Testis (tissue), 3 donors: ENCODE measurements around the gene FHL2. TPM values are rescaled to one million over a fixed set of nuclear protein-coding genes. Genes with fewer than 3 reads are reported as not detected.

Experiments used
- DNase-seq: peaks from one replicate; pipeline ENCODE4 v3.0.0-alpha.2; 2019
- H3K27ac ChIP-seq, 2 donors: fragments of 200-600 bp; sonication (generic); one replicate each; pipeline ENCODE4 v1.5.1; 2019
- H3K27me3 ChIP-seq: fragments of 200-600 bp; sonication (generic); one replicate; pipeline ENCODE4 v1.5.1; 2019
- H3K36me3 ChIP-seq: fragments of 200-600 bp; sonication (generic); one replicate; pipeline ENCODE4 v1.5.1; 2017; ENCODE audit warnings: low read depth; ENCODE audit errors: missing control alignments
- H3K4me1 ChIP-seq: fragments of 200-600 bp; sonication (generic); one replicate; pipeline ENCODE4 v1.5.1; 2019
- H3K4me3 ChIP-seq, 2 donors: fragments of 200-600 bp; sonication (generic); one replicate each; pipeline ENCODE4 v1.5.1; 2017 to 2019
- H3K9me3 ChIP-seq: fragments of 200-600 bp; sonication (generic); one replicate; pipeline ENCODE4 v1.5.1; 2017
- POLR2A ChIP-seq: fragments of 450-650 bp; IDR thresholded peaks from one replicate; pipeline ENCODE4 v1.6.1; 2017; ENCODE audit warnings: antibody characterized with exemption, mild to moderate bottlenecking, moderate library complexity
- WGBS, 2 donors: methylation state at CpG; one replicate each; pipeline ENCODE4 v1.1.5; 2018; 5-methylcytosine and 5-hydroxymethylcytosine counted together
- intact Hi-C: fragments of 100-400 bp; cut with DNase I; formaldehyde crosslinking; loops from one replicate; pipeline ENCODE4 v1.15.1; 2023; ENCODE audit warnings: low total_unique reads
- polyA plus RNA-seq: library from polyadenylated mRNA; stranded (reverse); fragments of 350-450 nt; fragmentation: Illumina TruSeq; extraction: RNeasy Lipid Tissue Mini Kit (QIAGEN cat#74804); gene quantifications from one replicate; pipeline ENCODE4 v1.2.3, GENCODE V29; 2014; ENCODE audit warnings: low read depth, low replicate concordance; ENCODE audit not compliant: insufficient read depth
- total RNA-seq, 2 donors: library from RNA; depleted of rRNA; stranded (reverse); fragments of >200 nt; gene quantifications; one replicate each; pipeline ENCODE4 v1.2.3, GENCODE V29; 2016
- TF ChIP-seq, protein P1 (sequence below), 3 experiments: fragments of 450-650 bp in 2 of 3; fragments of 200-600 bp in 1 of 3; sonication (generic) in 1 of 3; IDR thresholded peaks; one replicate each; pipeline ENCODE4 v1.5.1; 2016 to 2019; ENCODE audit warnings: antibody characterized with exemption in 3 of 3, mild to moderate bottlenecking in 2 of 3, moderate library complexity in 1 of 3

Gene FHL2
- total and polyA plus RNA-seq, 3 donors from 2014 or later = 76.9 to 154 (median 99.3) TPM

GRCh38 chr2:105390454-105390853 lies 8.4 kb downstream of the FHL2 start:
- TF ChIP-seq, protein P1, sequence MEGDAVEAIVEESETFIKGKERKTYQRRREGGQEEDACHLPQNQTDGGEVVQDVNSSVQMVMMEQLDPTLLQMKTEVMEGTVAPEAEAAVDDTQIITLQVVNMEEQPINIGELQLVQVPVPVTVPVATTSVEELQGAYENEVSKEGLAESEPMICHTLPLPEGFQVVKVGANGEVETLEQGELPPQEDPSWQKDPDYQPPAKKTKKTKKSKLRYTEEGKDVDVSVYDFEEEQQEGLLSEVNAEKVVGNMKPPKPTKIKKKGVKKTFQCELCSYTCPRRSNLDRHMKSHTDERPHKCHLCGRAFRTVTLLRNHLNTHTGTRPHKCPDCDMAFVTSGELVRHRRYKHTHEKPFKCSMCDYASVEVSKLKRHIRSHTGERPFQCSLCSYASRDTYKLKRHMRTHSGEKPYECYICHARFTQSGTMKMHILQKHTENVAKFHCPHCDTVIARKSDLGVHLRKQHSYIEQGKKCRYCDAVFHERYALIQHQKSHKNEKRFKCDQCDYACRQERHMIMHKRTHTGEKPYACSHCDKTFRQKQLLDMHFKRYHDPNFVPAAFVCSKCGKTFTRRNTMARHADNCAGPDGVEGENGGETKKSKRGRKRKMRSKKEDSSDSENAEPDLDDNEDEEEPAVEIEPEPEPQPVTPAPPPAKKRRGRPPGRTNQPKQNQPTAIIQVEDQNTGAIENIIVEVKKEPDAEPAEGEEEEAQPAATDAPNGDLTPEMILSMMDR (IDR thresholded peaks at IDR 0.05) = no peak
- TF ChIP-seq POLR2A = no peak
- Histone ChIP-seq H3K4me1 (peaks cover 16% of the 10 kb centered on the region), H3K9me3 (no peaks in the 10 kb centered on the region), H3K27ac (peak overlapping the region in 1 of 2 donors; percentile 3), H3K27me3 (no peaks in the 10 kb centered on the region), H3K36me3 (no peaks in the 10 kb centered on the region), H3K4me3 (no peak overlapping the region)
- DNase-seq = no peak
- intact Hi-C loops = no loop called here

DNA sequence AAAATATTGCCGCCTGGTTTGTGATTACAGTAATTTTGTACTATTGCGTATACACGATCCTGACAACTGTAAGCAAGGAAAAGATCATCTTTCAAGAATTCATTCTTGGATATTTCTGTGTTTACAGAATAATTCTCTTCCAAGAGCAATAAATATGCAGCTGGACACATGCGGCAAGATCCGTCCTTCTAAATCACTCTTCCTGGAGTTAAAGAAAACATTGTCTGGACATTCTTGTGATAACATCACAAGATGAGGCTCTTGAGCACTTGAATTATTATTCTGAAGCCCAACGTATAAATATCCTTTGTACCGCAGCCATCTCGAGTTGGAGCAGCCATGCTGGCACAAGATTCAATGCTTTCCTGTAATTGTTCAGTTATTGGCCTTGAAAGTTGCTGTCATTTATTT lies 9.9 kb downstream of the FHL2 start:
- Histone ChIP-seq H3K27ac (peak overlapping the region; percentile 3 to 65), H3K4me3 (no peak overlapping the region), H3K27me3 (no peaks in the 10 kb centered on the region), H3K4me1 (peaks cover 30% of the 10 kb centered on the region), H3K9me3 (no peaks in the 10 kb centered on the region), H3K36me3 (no peaks in the 10 kb centered on the region)
- intact Hi-C loops = no loop called here
- DNase-seq = no peak
- no peak for TF ChIP-seq POLR2A
- TF ChIP-seq, protein P1 (IDR thresholded peaks at IDR 0.05) = no peak
- 32 to 42% methylated on average over 8 of the region's 8 CpGs for WGBS, 2 donors

- Histone ChIP-seq H3K27ac (peak overlapping the region in 1 of 2 donors; percentile 30), H3K4me1 (peaks cover 48% of the 10 kb centered on the region), H3K4me3 (no peak overlapping the region), H3K27me3 (no peaks in the 10 kb centered on the region), H3K9me3 (no peaks in the 10 kb centered on the region), H3K36me3 (no peaks in the 10 kb centered on the region)
- TF ChIP-seq POLR2A = no peak
- TF ChIP-seq, protein P1 (IDR thresholded peaks at IDR 0.05) = no peak
- no peak for DNase-seq
- 73 to 74% methylated on average over 4 of the region's 4 CpGs for WGBS, 2 donors
- intact Hi-C loops = no loop called here
Measured at GRCh38 chr2:105387225-105387624, 11.6 kb downstream of the FHL2 start.

DNA sequence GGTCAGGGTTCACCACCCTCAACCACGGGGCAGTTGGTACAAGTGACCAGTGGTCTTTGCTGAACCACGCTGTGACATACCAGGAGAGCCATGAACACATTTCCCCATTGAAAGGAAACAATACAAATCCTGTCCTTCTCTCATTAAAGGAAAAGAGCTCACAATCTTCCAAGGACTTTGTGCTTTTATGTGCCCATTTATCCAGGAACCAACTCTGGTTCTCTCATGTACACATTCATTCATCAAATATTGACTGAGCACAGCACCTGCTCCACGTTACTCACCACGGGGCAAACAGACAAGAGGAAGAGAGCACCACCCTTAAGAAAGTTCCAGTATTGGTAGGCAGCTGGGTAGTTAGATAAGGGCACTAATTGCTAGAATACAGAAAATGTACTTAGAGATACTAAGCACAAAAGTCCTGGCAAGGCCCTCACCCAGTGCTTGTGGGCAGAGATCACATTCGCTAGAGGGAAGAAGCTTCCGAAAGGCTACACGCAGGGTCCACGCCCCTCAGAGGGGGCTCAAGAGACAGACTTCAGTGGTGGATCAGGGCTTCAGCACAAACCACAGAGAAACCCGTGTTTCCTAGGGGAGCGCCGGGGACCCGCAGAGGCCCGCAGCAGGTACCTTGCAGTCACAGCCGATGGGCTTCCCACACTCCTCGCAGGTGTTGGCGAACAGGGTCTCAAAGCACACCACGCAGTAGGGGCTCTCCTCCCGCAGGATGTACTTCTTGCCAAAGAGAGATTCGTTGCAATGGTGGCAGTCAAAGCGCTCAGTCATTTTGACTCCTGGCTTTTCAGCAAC lies 12.9 kb downstream of the FHL2 start:
- Histone ChIP-seq H3K4me3 (no peak overlapping the region), H3K27me3 (no peaks in the 10 kb centered on the region), H3K27ac (peak overlapping the region in 1 of 2 donors; percentile 84), H3K4me1 (peaks cover 58% of the 10 kb centered on the region), H3K9me3 (no peaks in the 10 kb centered on the region), H3K36me3 (no peaks in the 10 kb centered on the region)
- intact Hi-C loops = no loop called here
- 84 to 90% methylated on average over 16 to 20 of the region's 20 CpGs for WGBS, 2 donors
- no peak for DNase-seq
- TF ChIP-seq, protein P1 (IDR thresholded peaks at IDR 0.05) = no peak
- no peak for TF ChIP-seq POLR2A

- H3K9me3 ChIP-seq = no peaks in the 10 kb centered on the region
- 72 to 77% methylated on average over 5 of the region's 5 CpGs for WGBS, 2 donors
- H3K27ac ChIP-seq = peak overlapping the region in 1 of 2 donors; percentile 84
- no peaks in the 10 kb centered on the region for H3K36me3 ChIP-seq
- H3K4me3 ChIP-seq = no peak overlapping the region
- no peaks in the 10 kb centered on the region for H3K27me3 ChIP-seq
- intact Hi-C loops = no loop called here
- TF ChIP-seq, protein P1 (IDR thresholded peaks at IDR 0.05) = no peak
- TF ChIP-seq POLR2A = no peak
- H3K4me1 ChIP-seq = peaks cover 60% of the 10 kb centered on the region
- no peak for DNase-seq
Measured at GRCh38 chr2:105384861-105385260, 14.0 kb downstream of the FHL2 start.
